Measurements from ENCODE around the gene RPGRIP1L. TPM values are rescaled to one million over a fixed set of nuclear protein-coding genes. Genes with fewer than 3 reads are reported as not detected.

RPGRIP1L gene
- total RNA-seq, 1 donor from 2014 or later: 1.7 TPM

- no peak for DNase-seq
- H3K27me3 ChIP-seq (ENCODE audit: low read depth): no peaks in the 10 kb centered on the region
- H3K36me3 ChIP-seq: no peaks in the 10 kb centered on the region
- no peak for TF ChIP-seq CTCF (IDR thresholded peaks at IDR 0.05; ENCODE audit: borderline replicate concordance)
- peaks cover 44% of the 10 kb centered on the region for H3K4me1 ChIP-seq
- intact Hi-C loops (cut with micrococcal nuclease): no loop called here
- H3K4me3 ChIP-seq: no peak overlapping the region
- H3K27ac ChIP-seq (replicated peaks): no peak overlapping the region
- no peaks in the 10 kb centered on the region for H3K9me3 ChIP-seq (replicated peaks)
Measured at GRCh38 chr16:53737552-53737951, 33.9 kb upstream of the RPGRIP1L start.

- Histone ChIP-seq H3K9me3 (replicated peaks) (no peaks in the 10 kb centered on the region), H3K27ac (replicated peaks) (no peak overlapping the region), H3K27me3 (ENCODE audit: low read depth) (no peaks in the 10 kb centered on the region), H3K4me1 (peaks cover 56% of the 10 kb centered on the region), H3K36me3 (no peaks in the 10 kb centered on the region), H3K4me3 (no peak overlapping the region)
- no peak for DNase-seq
- intact Hi-C loops (cut with micrococcal nuclease): no loop called here
- no peak for TF ChIP-seq CTCF (IDR thresholded peaks at IDR 0.05; ENCODE audit: borderline replicate concordance)
Measured at GRCh38 chr16:53736297-53736696, 32.6 kb upstream of the RPGRIP1L start.

GRCh38 chr16:53734908-53735307, 31.2 kb upstream of the RPGRIP1L start:
- no peak for DNase-seq
- H3K27me3 ChIP-seq (ENCODE audit: low read depth): no peaks in the 10 kb centered on the region
- H3K9me3 ChIP-seq (replicated peaks): no peaks in the 10 kb centered on the region
- intact Hi-C loops (cut with micrococcal nuclease): no loop called here
- peaks cover 49% of the 10 kb centered on the region for H3K4me1 ChIP-seq
- TF ChIP-seq CTCF (IDR thresholded peaks at IDR 0.05; ENCODE audit: borderline replicate concordance): no peak
- H3K36me3 ChIP-seq: no peaks in the 10 kb centered on the region
- H3K27ac ChIP-seq (replicated peaks): no peak overlapping the region
- no peak overlapping the region for H3K4me3 ChIP-seq

GRCh38 chr16:53732296-53732929, 28.8 kb upstream of the RPGRIP1L start:
- H3K36me3 ChIP-seq: no peaks in the 10 kb centered on the region
- TF ChIP-seq CTCF (IDR thresholded peaks at IDR 0.05; ENCODE audit: borderline replicate concordance): no peak
- H3K27me3 ChIP-seq (ENCODE audit: low read depth): no peaks in the 10 kb centered on the region
- intact Hi-C loops (cut with micrococcal nuclease): no loop called here
- no peak overlapping the region for H3K27ac ChIP-seq (replicated peaks)
- no peak for DNase-seq
- H3K9me3 ChIP-seq (replicated peaks): no peaks in the 10 kb centered on the region
- H3K4me1 ChIP-seq: peaks cover 49% of the 10 kb centered on the region
- no peak overlapping the region for H3K4me3 ChIP-seq

- Histone ChIP-seq H3K4me3 (no peak overlapping the region), H3K27ac (replicated peaks) (no peak overlapping the region), H3K36me3 (no peaks in the 10 kb centered on the region), H3K9me3 (replicated peaks) (no peaks in the 10 kb centered on the region), H3K27me3 (ENCODE audit: low read depth) (no peaks in the 10 kb centered on the region), H3K4me1 (peaks cover 58% of the 10 kb centered on the region)
- intact Hi-C loops (cut with micrococcal nuclease): no loop called here
- no peak for TF ChIP-seq CTCF (IDR thresholded peaks at IDR 0.05; ENCODE audit: borderline replicate concordance)
- no peak for DNase-seq
Measured at GRCh38 chr16:53730693-53731092, 27.0 kb upstream of the RPGRIP1L start.
